Peyer's patch (tissue), 4 donors: Measurements from ENCODE around the gene IFNA10.
"Not testable (repeated sequence)": the region's sequence is repeated elsewhere in the genome, so short reads cannot be mapped to it uniquely, and the experiment has no call there.

Source experiments
- CTCF ChIP-seq, 6 experiments: fragments of 450-650 bp in 4 of 6; fragments of 200-600 bp in 2 of 6; sonication (generic) in 1 of 6; IDR thresholded peaks; one replicate each; pipeline ENCODE4 v1.5.1; 2017 to 2019; ENCODE audit warnings: antibody characterized with exemption in 6 of 6, mild to moderate bottlenecking in 3 of 6, moderate library complexity in 1 of 6
- POLR2A ChIP-seq, 2 donors: fragments of 450-650 bp; IDR thresholded peaks; one replicate each; pipeline ENCODE4 v1.5.1; 2017; ENCODE audit warnings: antibody characterized with exemption in 2 of 2, mild to moderate bottlenecking in 2 of 2, moderate library complexity in 2 of 2

DNA sequence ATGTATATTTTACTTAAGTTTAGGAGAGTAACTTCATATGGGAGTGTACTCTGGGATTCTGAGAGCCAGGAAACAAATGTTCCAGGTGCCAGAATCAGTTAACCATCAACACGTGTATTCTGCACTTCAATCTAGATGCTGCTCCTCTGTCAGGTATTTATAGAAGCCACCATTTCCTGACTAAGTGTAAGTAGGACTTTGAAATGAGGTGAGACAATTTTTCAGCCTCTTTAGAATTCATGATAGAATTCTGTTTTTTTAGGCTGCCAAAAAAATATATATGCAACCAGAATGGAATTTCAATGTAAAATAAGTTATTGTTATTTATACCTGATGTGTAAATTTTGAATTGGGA lies 29.4 kb upstream of the IFNA10 start:
- TF ChIP-seq CTCF, POLR2A (IDR thresholded peaks at IDR 0.05): not testable (repeated sequence)
